Measurements from ENCODE around the gene DDX20.

Gene DDX20

GRCh38 chr1:111801071-111801850 lies 45.6 kb downstream of the DDX20 start:
- in situ Hi-C loops (cut with MboI; ENCODE audit: low sequenced_read_pairs, unreplicated experiment) = no loop called here
- TF ChIP-seq CTCF (IDR thresholded peaks at IDR 0.05; ENCODE audit: borderline replicate concordance, control extremely low read depth, extremely low read depth, insufficient read depth, missing control alignments) = no peak

DNA sequence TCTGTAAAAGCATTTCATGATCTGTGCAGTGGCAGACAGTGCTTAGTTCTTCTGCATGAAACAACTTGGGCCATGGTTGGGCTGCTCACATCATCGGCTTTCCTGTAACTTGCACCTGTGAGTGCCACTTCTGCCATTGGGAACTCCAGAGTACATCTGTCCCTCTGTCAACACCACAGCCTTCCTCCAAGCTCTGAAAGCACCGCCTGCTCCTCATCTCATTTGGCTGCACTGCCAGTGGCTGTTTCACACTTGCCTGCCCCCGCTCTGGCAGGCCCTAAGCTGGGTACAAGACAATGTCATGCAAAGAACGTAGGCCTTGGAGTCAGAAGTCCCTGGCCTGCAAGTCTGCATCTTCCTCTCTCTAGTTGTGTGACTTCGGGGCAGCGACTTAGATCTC lies 46.4 kb downstream of the DDX20 start:
- no peak for DNase-seq (ENCODE audit: low spot score)
- in situ Hi-C loops (cut with MboI; ENCODE audit: low sequenced_read_pairs, unreplicated experiment) = no loop called here
- no peak for TF ChIP-seq CTCF (IDR thresholded peaks at IDR 0.05; ENCODE audit: borderline replicate concordance, control extremely low read depth, extremely low read depth, insufficient read depth, missing control alignments)

More at GRCh38 chr1:111801071-111801850, 45.6 kb downstream of the DDX20 start:
- no peak for DNase-seq (ENCODE audit: low spot score)

- no peak for DNase-seq (ENCODE audit: low spot score)
- TF ChIP-seq CTCF (IDR thresholded peaks at IDR 0.05; ENCODE audit: borderline replicate concordance, control extremely low read depth, extremely low read depth, insufficient read depth, missing control alignments) = no peak
- in situ Hi-C loops (cut with MboI; ENCODE audit: low sequenced_read_pairs, unreplicated experiment) = no loop called here
Measured at GRCh38 chr1:111802984-111803383, 47.3 kb downstream of the DDX20 start.

GRCh38 chr1:111803951-111804350 lies 48.2 kb downstream of the DDX20 start:
- in situ Hi-C loops (cut with MboI; ENCODE audit: low sequenced_read_pairs, unreplicated experiment) = no loop called here
- no peak for TF ChIP-seq CTCF (IDR thresholded peaks at IDR 0.05; ENCODE audit: borderline replicate concordance, control extremely low read depth, extremely low read depth, insufficient read depth, missing control alignments)
- DNase-seq (ENCODE audit: low spot score) = no peak

- in situ Hi-C loops (cut with MboI; ENCODE audit: low sequenced_read_pairs, unreplicated experiment) = no loop called here
- DNase-seq (ENCODE audit: low spot score) = no peak
- TF ChIP-seq CTCF (IDR thresholded peaks at IDR 0.05; ENCODE audit: borderline replicate concordance, control extremely low read depth, extremely low read depth, insufficient read depth, missing control alignments) = no peak
Measured at GRCh38 chr1:111804776-111805175, 49.1 kb downstream of the DDX20 start.

- TF ChIP-seq CTCF (IDR thresholded peaks at IDR 0.05; ENCODE audit: borderline replicate concordance, control extremely low read depth, extremely low read depth, insufficient read depth, missing control alignments) = no peak
- in situ Hi-C loops (cut with MboI; ENCODE audit: low sequenced_read_pairs, unreplicated experiment) = no loop called here
- DNase-seq (ENCODE audit: low spot score) = no peak
Measured at GRCh38 chr1:111805251-111805650, 49.5 kb downstream of the DDX20 start.

Data from GM13976 (cell line).